ENCODE measurements around the gene SCARF2.
"Not testable (repeated sequence)": the region's sequence is repeated elsewhere in the genome, so short reads cannot be mapped to it uniquely, and the experiment has no call there.

Gene SCARF2

GRCh38 chr22:20395181-20395906 is 42.3 kb downstream of the SCARF2 start:
- no peak for DNase-seq (ENCODE audit: low spot score)

DNA sequence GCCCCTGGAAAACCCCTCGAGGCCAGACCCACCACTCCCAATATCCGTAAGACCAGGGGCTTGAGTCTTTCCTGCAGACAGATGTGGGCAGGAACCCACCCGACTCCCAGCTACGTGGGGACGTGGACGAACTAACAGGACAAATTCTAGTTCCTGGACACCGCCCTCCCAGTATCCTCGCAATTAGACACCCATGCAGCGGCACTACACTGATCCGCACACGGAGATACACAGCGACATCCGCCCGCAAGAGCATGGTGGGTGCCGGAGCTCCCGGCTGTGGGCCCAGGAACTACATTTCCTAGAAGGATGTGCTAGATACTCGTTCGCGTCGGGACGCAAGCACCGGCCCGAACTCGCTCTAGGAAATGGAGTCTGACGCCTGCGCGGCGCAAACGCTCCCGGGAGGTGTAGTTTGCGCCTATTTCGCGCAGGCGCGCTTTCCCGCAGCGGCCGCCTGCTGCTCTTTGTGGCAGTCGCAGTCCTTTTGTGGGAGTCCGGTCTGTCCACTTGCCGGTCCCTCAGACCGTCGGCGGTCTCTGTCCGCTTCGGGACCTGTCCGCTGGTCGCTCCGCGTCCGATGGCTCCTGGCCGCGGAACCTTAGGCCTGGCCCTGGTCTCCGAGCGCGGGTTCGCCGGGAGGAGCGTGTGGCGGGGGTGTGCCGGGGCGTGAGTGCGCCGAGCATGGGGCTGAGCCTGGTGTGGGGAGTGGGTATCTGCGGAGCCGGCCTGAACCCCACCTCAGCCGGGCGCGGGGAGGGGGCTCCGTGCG is 43.7 kb downstream of the SCARF2 start, which contains the start of gene ZNF74:
TSS of gene ZNF74 (plus strand) at position 447 of the 772 bp plus-strand sequence. CDS start 478 bp downstream, outside the sequence.
- peak; percentile 93 for DNase-seq (ENCODE audit: low spot score)

DNA sequence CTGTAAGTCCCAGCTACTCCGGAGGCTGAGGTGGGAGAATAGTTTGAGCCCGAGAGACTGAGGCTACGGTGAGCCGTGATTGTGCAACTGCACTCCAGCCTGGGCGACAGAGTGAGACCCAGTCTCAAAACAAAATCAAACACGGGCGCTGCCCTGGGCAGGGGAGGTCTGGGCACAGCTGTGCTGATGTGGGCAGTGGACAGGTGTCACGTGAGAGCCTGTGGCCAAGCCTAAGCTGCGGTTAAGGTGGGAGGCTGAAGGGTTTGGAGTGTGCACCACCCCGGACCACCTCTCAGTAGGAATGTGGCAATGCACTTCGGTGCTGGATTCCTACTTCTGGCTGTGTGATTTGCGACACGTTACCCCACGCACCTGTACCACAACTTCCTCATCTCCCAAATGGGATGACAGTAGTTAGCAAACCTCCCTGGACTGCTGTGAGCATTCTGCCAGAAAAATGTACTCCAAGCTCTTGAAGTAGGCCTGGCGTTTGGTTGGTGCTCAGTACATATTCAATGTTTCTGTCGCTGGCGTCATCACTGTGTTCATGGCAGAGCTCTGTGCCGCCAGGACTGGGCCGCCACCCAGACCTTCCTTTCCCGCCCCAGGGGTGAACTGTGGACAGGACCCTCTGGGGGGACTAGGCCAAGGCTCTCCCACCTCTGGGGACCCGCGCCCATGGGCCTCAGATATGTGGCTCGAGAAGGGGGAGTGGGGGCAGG is 44.5 kb downstream of the SCARF2 start:
- no peak for DNase-seq (ENCODE audit: low spot score)

- not testable (repeated sequence) for DNase-seq (ENCODE audit: low spot score)
These were observed 45.2 kb downstream of the SCARF2 start for GRCh38 chr22:20392365-20392881.

DNA sequence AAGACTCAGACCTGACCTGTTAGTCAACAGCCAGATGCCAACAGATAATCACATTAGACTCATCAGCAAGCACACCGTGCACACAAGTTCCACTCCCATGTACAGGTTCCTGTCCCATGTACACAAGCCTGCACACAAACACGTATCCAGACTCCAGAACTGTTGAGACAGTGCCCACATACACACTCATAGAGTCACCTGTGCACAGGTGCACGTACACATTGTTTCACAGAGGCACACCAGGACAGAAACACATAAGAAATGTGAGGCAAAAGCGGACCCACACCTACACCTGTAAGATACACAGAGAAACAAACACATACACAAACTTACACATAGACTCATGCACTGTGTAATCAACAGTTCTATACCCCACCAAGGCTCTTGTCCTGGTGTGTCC is 46.4 kb downstream of the SCARF2 start:
- DNase-seq (ENCODE audit: low spot score) = no peak

GRCh38 chr22:20390394-20390907 is 47.2 kb downstream of the SCARF2 start:
- DNase-seq (ENCODE audit: low spot score) = no peak

GRCh38 chr22:20389288-20389687 is 48.3 kb downstream of the SCARF2 start:
- no peak for DNase-seq (ENCODE audit: low spot score)

GRCh38 chr22:20388200-20388599 is 49.4 kb downstream of the SCARF2 start:
- no peak for DNase-seq (ENCODE audit: low spot score)

DNA sequence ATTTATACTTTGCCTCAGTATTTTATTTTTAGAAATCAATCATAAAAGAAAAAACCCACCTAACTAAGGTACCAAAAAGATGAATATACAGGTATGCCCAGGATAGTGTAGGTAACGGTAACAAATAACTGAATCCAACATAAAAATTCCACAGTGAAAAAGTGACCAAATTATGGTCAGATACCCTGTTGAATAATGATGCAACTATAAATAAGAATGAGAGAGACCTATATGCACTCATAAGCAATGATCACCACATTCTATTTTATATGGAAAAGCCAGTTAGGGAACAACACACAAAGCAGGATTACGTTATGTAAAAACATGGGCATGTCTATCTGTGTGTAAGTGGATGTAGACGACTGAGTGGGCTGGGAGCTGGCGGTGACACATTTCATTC is 50.7 kb downstream of the SCARF2 start:
- DNase-seq (ENCODE audit: low spot score) = no peak

DNA sequence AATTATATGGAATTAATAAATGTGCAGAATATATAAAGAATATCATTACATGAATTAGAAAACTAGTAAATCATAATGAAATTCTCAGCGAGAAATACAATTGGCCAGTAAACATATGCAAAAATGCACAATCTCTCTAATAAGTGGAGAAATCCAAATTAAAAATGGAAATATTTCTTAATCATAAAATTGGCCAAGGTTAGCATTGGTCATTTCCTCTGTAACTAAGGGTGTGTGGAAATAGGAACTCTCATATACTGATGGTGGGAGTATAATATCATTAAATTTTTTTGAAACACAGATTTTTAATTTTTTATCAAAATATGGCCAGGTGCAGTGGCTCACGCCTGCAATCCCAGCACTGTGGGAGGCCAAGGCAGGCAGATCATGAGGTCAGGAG is 51.3 kb downstream of the SCARF2 start:
- DNase-seq (ENCODE audit: low spot score) = no peak

GRCh38 chr22:20384865-20385264 is 52.8 kb downstream of the SCARF2 start:
- no peak for DNase-seq (ENCODE audit: low spot score)

DNA sequence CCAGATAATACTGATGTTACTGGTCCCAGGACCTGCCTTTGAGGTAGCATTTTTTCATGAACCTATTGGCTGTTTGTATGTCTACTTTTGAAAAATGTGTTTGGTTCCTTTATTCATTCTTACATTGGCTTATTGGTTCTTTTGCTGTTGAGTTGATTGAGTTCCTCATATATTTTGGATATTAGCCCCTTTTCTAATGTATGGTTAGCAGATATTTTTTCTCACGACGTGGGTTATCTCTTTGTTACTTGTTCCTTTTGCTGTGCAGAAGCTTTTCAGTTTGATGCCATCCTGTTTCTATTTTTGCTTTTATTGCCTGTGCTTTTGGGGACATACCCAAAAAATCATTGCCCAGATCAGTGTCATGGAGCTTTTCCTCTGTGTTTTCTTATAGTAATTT is 53.5 kb downstream of the SCARF2 start:
- DNase-seq (ENCODE audit: low spot score) = no peak

GRCh38 chr22:20383538-20383937 is 54.1 kb downstream of the SCARF2 start:
- DNase-seq (ENCODE audit: low spot score) = no peak

DNA sequence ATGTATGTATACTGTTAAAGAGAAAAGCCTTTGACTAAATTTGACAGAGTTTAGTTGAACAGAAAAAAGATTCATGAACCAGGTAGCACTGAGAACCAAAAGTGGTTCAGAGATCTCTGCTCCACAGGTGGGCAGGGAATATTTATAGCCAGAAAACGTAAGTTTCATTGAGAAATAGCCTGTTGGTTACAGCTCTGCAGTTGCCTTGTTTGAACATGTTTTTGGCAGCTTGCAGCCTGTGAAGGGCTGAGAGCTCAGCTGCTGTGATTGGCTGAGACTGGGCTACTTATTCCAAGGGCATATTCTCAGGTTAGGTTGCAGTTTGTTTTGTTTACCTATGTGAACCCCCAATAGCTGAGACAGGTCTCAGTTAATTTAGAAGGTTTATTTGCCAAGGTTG is 57.1 kb downstream of the SCARF2 start:
- DNase-seq (ENCODE audit: low spot score) = no peak

- not testable (repeated sequence) for DNase-seq (ENCODE audit: low spot score)
These were observed 58.9 kb downstream of the SCARF2 start for GRCh38 chr22:20378684-20379083.

DNA sequence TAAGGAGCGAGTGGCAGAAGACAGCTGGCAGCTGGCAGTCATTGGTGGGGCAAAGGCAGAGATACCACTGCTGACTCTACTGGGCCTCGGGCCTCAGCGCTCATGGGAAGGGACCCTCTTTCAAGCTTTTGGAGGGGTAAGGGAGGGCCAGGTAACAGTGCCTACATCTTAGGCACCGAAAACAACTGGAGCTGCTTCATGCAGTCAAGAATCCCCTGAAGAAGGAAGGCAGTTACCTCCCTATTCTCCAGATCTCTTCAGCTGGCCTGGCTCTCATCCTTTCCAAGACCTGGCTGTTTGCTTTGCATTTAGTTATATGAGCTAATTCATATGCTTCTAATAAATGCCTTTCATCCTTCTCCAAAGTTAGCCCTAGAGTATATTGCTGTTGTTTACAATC is 59.5 kb downstream of the SCARF2 start:
- no peak for DNase-seq (ENCODE audit: low spot score)

DNA sequence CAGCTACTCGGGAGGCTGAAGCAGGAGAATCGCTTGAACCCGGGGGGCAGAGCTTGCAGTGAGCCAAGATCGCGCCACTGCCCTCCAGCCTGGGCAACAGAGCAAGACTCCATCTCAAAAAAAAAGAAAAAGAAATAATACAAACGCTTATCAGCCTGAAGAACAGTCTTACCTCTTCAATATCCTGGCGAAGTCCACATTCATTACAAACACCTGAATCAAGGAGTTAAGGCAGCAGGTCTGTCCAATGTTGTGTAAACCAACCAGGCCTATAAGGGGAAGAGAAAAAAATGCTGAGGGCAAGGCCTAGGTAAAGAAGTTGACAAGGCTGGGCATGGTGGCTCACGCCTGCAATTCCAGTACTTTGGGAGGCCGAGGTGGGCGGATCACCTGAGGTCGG is 60.6 kb downstream of the SCARF2 start:
- not testable (repeated sequence) for DNase-seq (ENCODE audit: low spot score)

DNA sequence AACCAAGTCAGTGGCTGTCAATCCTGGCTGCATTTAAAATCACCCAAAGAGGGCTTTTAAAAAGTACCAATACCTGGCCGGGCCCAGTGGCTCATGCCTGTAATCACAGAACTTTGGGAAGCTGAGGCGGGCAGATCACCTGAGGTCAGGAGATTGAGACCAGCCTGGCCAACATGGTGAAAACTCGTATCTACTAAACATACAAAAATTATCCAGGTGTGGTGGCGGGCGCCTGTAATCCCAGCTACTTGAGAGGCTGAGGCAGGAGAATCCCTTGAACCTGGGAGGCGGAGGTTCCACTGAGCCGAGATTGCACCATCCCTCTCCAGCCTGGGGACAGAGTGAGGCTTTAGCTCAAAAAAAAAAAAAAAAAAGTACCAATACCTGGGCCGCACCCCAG is 61.3 kb downstream of the SCARF2 start:
- not testable (repeated sequence) for DNase-seq (ENCODE audit: low spot score)

All from AG08395 (cell line).